Endothelial cell of umbilical vein (primary cell): Measurements from ENCODE around the gene SH3TC1.

Source experiments
- EZH2 ChIP-seq: IDR thresholded peaks from 2 replicates; pipeline ENCODE4 v1.6.1; 2012; ENCODE audit warnings: borderline replicate concordance, low read depth, mild to moderate bottlenecking, moderate library complexity, low read length, inconsistent platforms; ENCODE audit not compliant: severe bottlenecking
- FOS ChIP-seq: IDR thresholded peaks from 2 replicates; pipeline ENCODE4 v1.6.1; 2011; ENCODE audit warnings: mild to moderate bottlenecking, low read length, moderate library complexity, borderline replicate concordance; ENCODE audit not compliant: insufficient read depth
- JUN ChIP-seq: IDR thresholded peaks from 2 replicates; pipeline ENCODE4 v1.6.1; 2011; ENCODE audit warnings: borderline replicate concordance, low read depth; ENCODE audit not compliant: insufficient read length, insufficient read depth

GRCh38 chr4:8266508-8266907 lies 67.4 kb downstream of the SH3TC1 start:
- no peak for TF ChIP-seq EZH2
- no peak for TF ChIP-seq JUN
- no peak for TF ChIP-seq FOS
